PC-9 (cell line): ENCODE results near the gene CEACAM20. TPM values are rescaled to one million over a fixed set of nuclear protein-coding genes. Genes with fewer than 3 reads are reported as not detected.

Source experiments
- BruUV-seq: library from RNA; stranded (reverse); fragments of 400-500 nt; replicated peaks from 2 replicates; lab custom pipeline; 2021; lab: Mats Ljungman, UMichigan
- CTCF ChIA-PET: fragments of 300-600 bp; sonication (Branson Sonifier 250); formaldehyde crosslinking; loops from one replicate; lab custom pipeline; 2022; ENCODE audit warnings: antibody characterized with exemption; lab: Charles Lee
- POLR2A ChIA-PET: fragments of 300-600 bp; sonication (Branson Sonifier 250); formaldehyde crosslinking; loops from one replicate; lab custom pipeline; 2022; ENCODE audit warnings: antibody characterized with exemption; ENCODE audit not compliant: unreplicated experiment; lab: Charles Lee
- DNase-seq, 2 experiments: peaks; one replicate each; pipeline versions ENCODE4 v3.0.0 to v3.0.0-alpha.2; 2015 to 2022; ENCODE audit warnings: mixed read lengths in 1 of 2
- H2AFZ ChIP-seq: fragments of 200-600 bp; sonication (generic); 2 replicates; pipeline ENCODE4 v1.8.1; 2017; ENCODE audit warnings: antibody characterized with exemption
- H3F3A ChIP-seq: fragments of 200-600 bp; sonication (generic); 2 replicates; pipeline ENCODE4 v1.8.1; 2017; ENCODE audit warnings: antibody characterized with exemption, mild to moderate bottlenecking, low read depth; ENCODE audit not compliant: insufficient read depth
- H3K27ac ChIP-seq: fragments of 200-600 bp; sonication (generic); 2 replicates; pipeline ENCODE4 v1.6.1; 2016; ENCODE audit warnings: mixed run types
- H3K27me3 ChIP-seq: fragments of 200-600 bp; sonication (generic); 2 replicates; pipeline ENCODE4 v1.6.1; 2016; ENCODE audit warnings: low read depth, mixed run types; ENCODE audit not compliant: insufficient read depth
- H3K36me3 ChIP-seq: fragments of 200-600 bp; sonication (generic); 2 replicates; pipeline ENCODE4 v1.6.1; 2016; ENCODE audit warnings: low read depth, mixed run types
- H3K4me1 ChIP-seq: fragments of 200-600 bp; sonication (generic); replicated peaks from 2 replicates; pipeline ENCODE4 v1.6.1; 2016; ENCODE audit warnings: mixed run types; ENCODE audit not compliant: insufficient read depth
- H3K4me2 ChIP-seq: fragments of 200-600 bp; sonication (generic); 2 replicates; pipeline ENCODE4 v1.6.1; 2017; ENCODE audit warnings: mixed run types
- H3K4me3 ChIP-seq: fragments of 200-600 bp; sonication (generic); 2 replicates; pipeline ENCODE4 v1.6.1; 2016; ENCODE audit warnings: mixed run types
- H3K79me2 ChIP-seq: fragments of 200-600 bp; sonication (generic); 2 replicates; pipeline ENCODE4 v1.6.1; 2017; ENCODE audit warnings: low read depth, mixed run types
- H3K9me2 ChIP-seq: fragments of 200-600 bp; sonication (generic); 2 replicates; pipeline ENCODE4 v1.8.1; 2017; ENCODE audit warnings: mild to moderate bottlenecking; ENCODE audit not compliant: insufficient read depth
- H3K9me3 ChIP-seq: fragments of 200-600 bp; sonication (generic); 2 replicates; pipeline ENCODE4 v1.8.1; 2016; ENCODE audit warnings: low read depth; ENCODE audit not compliant: insufficient read depth
- H4K20me1 ChIP-seq: fragments of 200-600 bp; sonication (generic); 2 replicates; pipeline ENCODE4 v1.8.1; 2017; ENCODE audit not compliant: insufficient read depth
- EZH2 ChIP-seq: fragments of 200-600 bp; sonication (generic); IDR thresholded peaks from 2 replicates; pipeline ENCODE4 v1.8.0; 2017; ENCODE audit warnings: antibody characterized with exemption, low read depth
- intact Hi-C: fragments of 100-400 bp; cut with micrococcal nuclease; formaldehyde crosslinking; loops from one replicate; pipeline ENCODE4 v1.10.0; 2022; ENCODE audit not compliant: unreplicated experiment
- total RNA-seq: library from RNA; stranded (reverse); gene quantifications from 2 replicates; pipeline ENCODE4 v1.2.3, GENCODE V29; 2021
- TF ChIP-seq, protein P1 (sequence below): fragments of 200-600 bp; sonication (generic); conservative IDR thresholded peaks from 2 replicates; pipeline ENCODE4 v1.6.1; 2017; ENCODE audit warnings: mixed run types, antibody characterized with exemption, mild to moderate bottlenecking, moderate library complexity

The CEACAM20 gene
- total RNA-seq, 1 experiment from 2014 or later: not detected

DNA sequence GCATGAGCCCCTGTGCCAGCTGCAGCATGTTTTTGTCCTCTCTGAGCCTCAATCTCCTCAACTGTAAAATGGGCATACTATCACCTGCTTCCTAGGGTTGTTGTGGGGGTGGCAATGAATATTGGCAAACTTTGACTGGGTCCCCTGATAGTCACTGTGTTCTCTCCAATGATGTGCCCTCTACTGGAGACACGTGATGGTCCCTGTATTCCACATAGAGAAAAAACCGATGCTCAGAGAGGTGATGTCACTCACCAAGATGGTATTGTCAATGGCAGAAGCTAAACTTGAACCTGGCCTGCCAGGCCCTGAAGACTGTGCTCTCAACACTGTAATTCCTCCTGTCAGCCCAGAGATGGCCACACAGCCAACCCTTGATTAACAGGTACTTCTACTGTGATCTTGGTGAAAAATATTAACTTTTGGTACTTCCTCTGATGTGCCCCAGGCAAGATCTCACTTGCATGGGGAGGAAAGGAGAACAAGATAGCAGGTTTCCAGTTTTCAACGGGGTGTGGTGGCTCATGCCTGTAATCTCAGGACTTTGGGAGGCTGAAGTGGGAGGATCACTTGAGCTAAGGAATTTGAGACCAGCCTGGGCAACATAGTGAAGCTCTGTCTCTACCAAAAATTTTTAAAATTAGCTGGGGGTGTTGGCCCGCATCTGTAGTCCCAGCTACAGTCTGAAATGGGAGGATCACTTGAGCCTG lies 3.6 kb downstream of the CEACAM20 start:
- no peaks in the 10 kb centered on the region for H3K79me2 ChIP-seq
- H4K20me1 ChIP-seq: no peaks in the 10 kb centered on the region
- TF ChIP-seq, protein P1, sequence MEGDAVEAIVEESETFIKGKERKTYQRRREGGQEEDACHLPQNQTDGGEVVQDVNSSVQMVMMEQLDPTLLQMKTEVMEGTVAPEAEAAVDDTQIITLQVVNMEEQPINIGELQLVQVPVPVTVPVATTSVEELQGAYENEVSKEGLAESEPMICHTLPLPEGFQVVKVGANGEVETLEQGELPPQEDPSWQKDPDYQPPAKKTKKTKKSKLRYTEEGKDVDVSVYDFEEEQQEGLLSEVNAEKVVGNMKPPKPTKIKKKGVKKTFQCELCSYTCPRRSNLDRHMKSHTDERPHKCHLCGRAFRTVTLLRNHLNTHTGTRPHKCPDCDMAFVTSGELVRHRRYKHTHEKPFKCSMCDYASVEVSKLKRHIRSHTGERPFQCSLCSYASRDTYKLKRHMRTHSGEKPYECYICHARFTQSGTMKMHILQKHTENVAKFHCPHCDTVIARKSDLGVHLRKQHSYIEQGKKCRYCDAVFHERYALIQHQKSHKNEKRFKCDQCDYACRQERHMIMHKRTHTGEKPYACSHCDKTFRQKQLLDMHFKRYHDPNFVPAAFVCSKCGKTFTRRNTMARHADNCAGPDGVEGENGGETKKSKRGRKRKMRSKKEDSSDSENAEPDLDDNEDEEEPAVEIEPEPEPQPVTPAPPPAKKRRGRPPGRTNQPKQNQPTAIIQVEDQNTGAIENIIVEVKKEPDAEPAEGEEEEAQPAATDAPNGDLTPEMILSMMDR: no peak
- no peak for TF ChIP-seq EZH2
- H3K4me2 ChIP-seq: no peak overlapping the region
- DNase-seq: no peak
- no peaks in the 10 kb centered on the region for H3K36me3 ChIP-seq
- H3F3A ChIP-seq: no peaks in the 10 kb centered on the region
- CTCF ChIA-PET: no interaction called here
- no peak overlapping the region for H3K27ac ChIP-seq
- POLR2A ChIA-PET: no interaction called here
- peaks cover 75% of the 10 kb centered on the region for H3K27me3 ChIP-seq
- H2AFZ ChIP-seq: no peak overlapping the region
- no peak overlapping the region for H3K4me3 ChIP-seq
- no peaks in the 10 kb centered on the region for H3K9me2 ChIP-seq
- intact Hi-C loops: no loop called here
- no TSS peak for BruUV-seq
- no peaks in the 10 kb centered on the region for H3K9me3 ChIP-seq
- H3K4me1 ChIP-seq: no peaks in the 10 kb centered on the region

GRCh38 chr19:44521370-44521769 lies 8.1 kb downstream of the CEACAM20 start:
- no peaks in the 10 kb centered on the region for H3K9me2 ChIP-seq
- ChIA-PET POLR2A (no interaction called here), CTCF (no interaction called here)
- H3K27me3 ChIP-seq: peaks cover 69% of the 10 kb centered on the region
- no peak overlapping the region for H3K27ac ChIP-seq
- H3K4me2 ChIP-seq: no peak overlapping the region
- TF ChIP-seq EZH2: no peak
- TF ChIP-seq, protein P1: no peak
- no peaks in the 10 kb centered on the region for H3F3A ChIP-seq
- no peak for DNase-seq
- no peaks in the 10 kb centered on the region for H4K20me1 ChIP-seq
- H2AFZ ChIP-seq: no peak overlapping the region
- intact Hi-C loops: no loop called here
- no peaks in the 10 kb centered on the region for H3K79me2 ChIP-seq
- H3K9me3 ChIP-seq: no peaks in the 10 kb centered on the region
- BruUV-seq: no TSS peak
- H3K4me1 ChIP-seq: no peaks in the 10 kb centered on the region
- no peaks in the 10 kb centered on the region for H3K36me3 ChIP-seq
- H3K4me3 ChIP-seq: no peak overlapping the region

- Histone ChIP-seq H3K27ac (no peak overlapping the region), H3K9me3 (no peaks in the 10 kb centered on the region), H3K4me3 (no peak overlapping the region), H2AFZ (no peak overlapping the region), H4K20me1 (no peaks in the 10 kb centered on the region), H3K79me2 (no peaks in the 10 kb centered on the region), H3K4me2 (no peak overlapping the region), H3K27me3 (peaks cover 31% of the 10 kb centered on the region), H3F3A (no peaks in the 10 kb centered on the region; the same call in 1 of the 2 replicates), H3K4me1 (no peaks in the 10 kb centered on the region; the same call in 1 of the 2 replicates), H3K36me3 (no peaks in the 10 kb centered on the region), H3K9me2 (no peaks in the 10 kb centered on the region)
- BruUV-seq: no TSS peak
- POLR2A ChIA-PET: interaction anchor here (0.7 kb wide), 1 partner anchor 1164 kb away, joined by 17 read pairs; no protein-coding TSS in a partner anchor
- CTCF ChIA-PET: interaction anchor here (0.7 kb wide), 1 partner anchor 841 kb away, joined by 3 read pairs; no protein-coding TSS in a partner anchor
- TF ChIP-seq, protein P1: no peak
- no peak for TF ChIP-seq EZH2
- no peak for DNase-seq
- intact Hi-C loops: no loop called here
Measured at GRCh38 chr19:44517146-44517545, 12.3 kb downstream of the CEACAM20 start.
